Measurements from ENCODE around the gene ZNF865.

The ZNF865 gene

DNA sequence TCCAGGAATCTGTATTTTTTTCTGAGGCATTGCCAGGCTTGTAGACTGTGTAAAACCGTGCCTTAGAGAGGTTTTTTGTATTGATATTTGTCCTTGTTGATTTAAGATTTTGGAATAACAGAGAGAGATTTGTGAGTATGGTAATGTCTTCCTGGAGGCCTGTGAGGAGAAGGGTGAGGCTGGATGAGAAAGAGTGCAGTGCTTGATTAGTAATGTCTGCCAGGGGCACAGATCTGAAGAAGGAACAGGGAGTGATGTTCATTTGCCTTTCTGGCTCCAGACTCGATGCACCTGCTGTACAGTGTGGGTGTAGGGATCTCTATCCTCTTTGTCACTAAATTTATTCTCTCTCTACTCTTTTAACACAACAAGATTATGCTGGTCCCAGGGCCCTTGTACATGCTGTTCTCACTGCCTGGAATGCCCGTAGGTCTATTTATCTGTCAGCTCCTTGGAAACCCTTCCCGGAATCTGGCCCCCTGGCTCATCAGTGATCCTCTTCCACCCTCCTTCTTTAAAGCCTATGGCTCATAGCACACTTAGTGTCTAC lies 10.4 kb upstream of the ZNF865 start:
- in situ Hi-C loops (cut with MboI; ENCODE audit: low sequenced_read_pairs, unreplicated experiment) = no loop called here
- DNase-seq (ENCODE audit: low spot score) = no peak

DNA sequence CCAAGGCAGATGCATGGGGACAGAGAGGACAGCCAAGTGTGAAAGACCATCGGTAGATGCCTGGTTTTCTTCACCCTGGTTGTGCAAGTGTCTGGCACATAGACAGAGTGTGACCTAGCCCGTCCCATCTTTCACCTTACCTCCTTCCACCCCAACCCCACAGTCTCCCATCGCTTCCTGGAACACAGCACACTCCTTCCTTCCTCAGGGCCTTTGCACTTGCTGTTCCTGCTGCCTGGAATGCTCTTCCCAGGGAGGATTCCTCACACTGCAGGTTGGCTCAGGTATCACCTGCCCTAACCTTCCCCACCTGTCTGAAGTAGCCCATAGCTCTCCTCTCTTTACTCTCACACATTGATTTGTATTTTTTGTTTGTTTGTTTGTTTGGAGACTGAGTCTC lies 9.1 kb upstream of the ZNF865 start:
- TF ChIP-seq, protein P1, sequence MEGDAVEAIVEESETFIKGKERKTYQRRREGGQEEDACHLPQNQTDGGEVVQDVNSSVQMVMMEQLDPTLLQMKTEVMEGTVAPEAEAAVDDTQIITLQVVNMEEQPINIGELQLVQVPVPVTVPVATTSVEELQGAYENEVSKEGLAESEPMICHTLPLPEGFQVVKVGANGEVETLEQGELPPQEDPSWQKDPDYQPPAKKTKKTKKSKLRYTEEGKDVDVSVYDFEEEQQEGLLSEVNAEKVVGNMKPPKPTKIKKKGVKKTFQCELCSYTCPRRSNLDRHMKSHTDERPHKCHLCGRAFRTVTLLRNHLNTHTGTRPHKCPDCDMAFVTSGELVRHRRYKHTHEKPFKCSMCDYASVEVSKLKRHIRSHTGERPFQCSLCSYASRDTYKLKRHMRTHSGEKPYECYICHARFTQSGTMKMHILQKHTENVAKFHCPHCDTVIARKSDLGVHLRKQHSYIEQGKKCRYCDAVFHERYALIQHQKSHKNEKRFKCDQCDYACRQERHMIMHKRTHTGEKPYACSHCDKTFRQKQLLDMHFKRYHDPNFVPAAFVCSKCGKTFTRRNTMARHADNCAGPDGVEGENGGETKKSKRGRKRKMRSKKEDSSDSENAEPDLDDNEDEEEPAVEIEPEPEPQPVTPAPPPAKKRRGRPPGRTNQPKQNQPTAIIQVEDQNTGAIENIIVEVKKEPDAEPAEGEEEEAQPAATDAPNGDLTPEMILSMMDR (IDR thresholded peaks at IDR 0.05; ENCODE audit: borderline replicate concordance, control extremely low read depth, extremely low read depth, insufficient read depth, missing control alignments) = no peak
- no peak for DNase-seq (ENCODE audit: low spot score)
- in situ Hi-C loops (cut with MboI; ENCODE audit: low sequenced_read_pairs, unreplicated experiment) = no loop called here

More for the DNA sequence above, 10.4 kb upstream of the ZNF865 start:
- TF ChIP-seq, protein P1 (IDR thresholded peaks at IDR 0.05; ENCODE audit: borderline replicate concordance, control extremely low read depth, extremely low read depth, insufficient read depth, missing control alignments) = no peak

DNA sequence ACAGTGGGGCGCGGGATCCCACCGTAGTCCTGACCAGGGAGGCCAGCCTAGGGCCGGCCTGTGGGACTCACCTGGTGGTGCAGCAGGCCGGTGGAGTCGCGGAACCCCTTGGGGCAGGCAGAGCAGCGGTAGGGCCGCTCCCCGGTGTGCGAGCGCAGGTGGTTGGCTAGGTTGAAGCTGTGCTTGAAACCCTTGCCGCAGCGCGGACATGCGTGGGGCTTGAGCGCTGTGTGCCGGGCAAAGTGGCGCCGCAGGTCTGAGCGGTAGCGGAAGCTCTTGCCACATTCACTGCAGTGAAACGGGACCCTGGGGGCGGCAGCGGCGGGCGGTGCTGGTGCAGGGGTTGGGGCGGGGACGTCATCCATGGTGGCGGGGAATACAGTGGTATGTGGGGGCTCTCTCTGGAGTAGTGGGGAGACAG lies 7.9 kb upstream of the ZNF865 start:
- TF ChIP-seq, protein P1 (IDR thresholded peaks at IDR 0.05; ENCODE audit: borderline replicate concordance, control extremely low read depth, extremely low read depth, insufficient read depth, missing control alignments) = no peak
- DNase-seq (ENCODE audit: low spot score) = no peak

DNA sequence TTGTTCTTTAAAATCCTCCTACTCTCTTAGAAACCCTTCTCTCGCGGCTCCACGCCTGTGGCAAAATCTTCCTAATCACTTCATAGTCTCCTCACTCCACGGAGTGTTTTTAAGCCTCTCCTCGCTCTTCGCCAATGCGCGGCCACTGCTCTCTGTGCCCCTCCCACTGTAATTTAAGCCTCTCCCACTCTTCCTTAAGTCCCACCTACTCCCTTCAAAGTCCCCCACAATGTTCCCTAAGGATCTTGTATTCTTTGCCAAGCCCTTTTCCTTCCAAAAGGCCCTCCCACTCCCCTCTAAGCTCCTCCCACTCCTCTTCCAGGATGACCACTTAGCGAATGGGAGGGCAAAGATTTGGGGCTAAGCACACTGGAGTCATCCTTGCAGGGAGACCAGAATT lies 7.4 kb upstream of the ZNF865 start:
- TF ChIP-seq, protein P1 (IDR thresholded peaks at IDR 0.05; ENCODE audit: borderline replicate concordance, control extremely low read depth, extremely low read depth, insufficient read depth, missing control alignments) = no peak
- in situ Hi-C loops (cut with MboI; ENCODE audit: low sequenced_read_pairs, unreplicated experiment) = no loop called here
- DNase-seq (ENCODE audit: low spot score) = no peak

More for the DNA sequence above, 7.9 kb upstream of the ZNF865 start:
- in situ Hi-C loops (cut with MboI; ENCODE audit: low sequenced_read_pairs, unreplicated experiment) = no loop called here

DNA sequence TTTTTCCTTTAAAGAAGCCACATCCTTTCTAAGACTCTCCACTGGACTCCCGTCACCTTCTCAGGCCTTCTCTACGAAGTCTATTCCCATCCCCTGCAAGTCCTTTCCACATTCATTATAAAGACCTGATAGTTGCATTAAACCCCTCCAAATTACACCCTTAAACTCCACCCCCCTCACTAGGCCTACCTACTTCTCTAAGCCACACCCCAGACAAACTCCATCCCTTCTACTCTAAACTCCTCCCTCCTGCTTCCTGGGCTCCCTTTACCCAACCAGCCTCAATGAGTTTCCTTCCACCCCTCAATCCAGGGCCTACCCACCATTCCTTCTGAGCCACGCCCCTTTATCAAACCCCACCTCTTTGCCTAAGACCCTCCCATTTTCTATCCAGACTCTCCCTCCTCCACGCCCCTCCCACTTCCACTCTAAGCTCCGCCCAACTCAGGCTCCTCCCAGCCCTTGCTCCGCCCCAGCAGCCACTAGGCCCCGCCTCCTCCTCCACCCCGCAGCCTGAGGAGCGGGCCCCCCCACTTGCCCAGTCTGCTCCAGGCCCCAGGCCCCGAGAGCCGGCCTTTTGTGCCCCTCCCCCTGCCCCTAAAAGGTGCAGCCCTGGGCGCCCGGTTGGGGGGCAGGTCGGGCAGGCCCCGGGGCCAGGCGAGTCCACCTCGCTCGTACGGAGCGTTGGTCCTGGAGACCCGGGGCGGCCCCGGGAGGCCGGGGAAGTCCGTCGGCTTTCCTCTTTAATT lies 6.6 kb upstream of the ZNF865 start:
- TF ChIP-seq, protein P1 (IDR thresholded peaks at IDR 0.05; ENCODE audit: borderline replicate concordance, control extremely low read depth, extremely low read depth, insufficient read depth, missing control alignments) = no peak
- DNase-seq (ENCODE audit: low spot score) = peak; percentile 89
- in situ Hi-C loops (cut with MboI; ENCODE audit: low sequenced_read_pairs, unreplicated experiment) = no loop called here

DNA sequence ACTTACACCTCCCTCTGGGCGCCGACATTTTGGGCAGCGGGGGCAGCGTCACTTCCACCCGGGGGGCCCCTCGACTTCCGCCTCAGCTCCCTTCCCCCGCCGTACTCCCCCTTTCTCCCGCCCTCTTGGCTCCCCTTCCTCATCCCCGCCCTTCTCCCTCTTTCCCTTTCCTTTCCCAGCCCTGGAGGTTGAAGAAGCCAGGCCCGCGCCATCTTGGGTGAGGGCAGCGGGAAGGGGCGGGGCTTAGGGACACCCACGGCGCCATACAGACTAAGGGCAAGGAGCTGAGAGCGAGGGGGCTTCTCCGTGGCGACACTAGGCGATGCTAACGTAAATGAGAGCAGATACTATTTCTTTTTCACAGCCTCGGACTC lies 6.0 kb upstream of the ZNF865 start, which contains the start of gene FIZ1:
Gene FIZ1, minus strand, starts transcription at position 50 of the 374 bp plus-strand sequence. CDS start 1,652 bp downstream, outside the sequence.
- in situ Hi-C loops (cut with MboI; ENCODE audit: low sequenced_read_pairs, unreplicated experiment) = no loop called here
- DNase-seq (ENCODE audit: low spot score) = peak; percentile 88
- TF ChIP-seq, protein P1 (IDR thresholded peaks at IDR 0.05; ENCODE audit: borderline replicate concordance, control extremely low read depth, extremely low read depth, insufficient read depth, missing control alignments) = no peak
